DOHH2 (cell line): ENCODE data around the gene SSBP3.

Experiments used
- H3F3A ChIP-seq: fragments of 200-600 bp; sonication (generic), shearing (Covaris generic); 2 replicates; pipeline ENCODE4 v1.6.0; 2016; ENCODE audit warnings: antibody characterized with exemption, mild to moderate bottlenecking; ENCODE audit not compliant: control insufficient read depth, insufficient read depth
- H3K27ac ChIP-seq: fragments of 200-600 bp; sonication (generic); 2 replicates; pipeline ENCODE4 v1.5.1; 2014; ENCODE audit warnings: low read depth, mild to moderate bottlenecking, low read length, moderate library complexity
- H3K27me3 ChIP-seq: fragments of 200-600 bp; sonication (generic); 2 replicates; pipeline ENCODE4 v1.6.1; 2014; ENCODE audit warnings: mild to moderate bottlenecking, low read length, mixed read lengths; ENCODE audit not compliant: control insufficient read depth
- H3K36me3 ChIP-seq: fragments of 200-600 bp; sonication (generic); 2 replicates; pipeline ENCODE4 v1.6.1; 2014; ENCODE audit warnings: mild to moderate bottlenecking, low read length, moderate library complexity, mixed read lengths; ENCODE audit not compliant: control insufficient read depth
- H3K4me1 ChIP-seq: fragments of 200-600 bp; sonication (generic); 2 replicates; pipeline ENCODE4 v1.6.1; 2014; ENCODE audit warnings: mild to moderate bottlenecking, low read length, mixed read lengths; ENCODE audit not compliant: control insufficient read depth
- H3K4me2 ChIP-seq: fragments of 200-600 bp; sonication (generic); 2 replicates; pipeline ENCODE4 v1.6.0; 2014; ENCODE audit warnings: mild to moderate bottlenecking, low read length, moderate library complexity
- H3K4me3 ChIP-seq: fragments of 200-600 bp; sonication (generic); 2 replicates; pipeline ENCODE4 v1.5.1; 2014; ENCODE audit warnings: mild to moderate bottlenecking, low read length, mixed read lengths
- H3K79me2 ChIP-seq: fragments of 200-600 bp; sonication (generic); 2 replicates; pipeline ENCODE4 v1.6.1; 2014; ENCODE audit warnings: mild to moderate bottlenecking, low read length, mixed read lengths; ENCODE audit not compliant: control insufficient read depth
- H3K9me2 ChIP-seq: fragments of 200-600 bp; sonication (generic); replicated peaks from 2 replicates; pipeline ENCODE4 v1.6.1; 2014; ENCODE audit warnings: mild to moderate bottlenecking, low read length, mixed read lengths; ENCODE audit not compliant: control insufficient read depth
- H3K9me3 ChIP-seq: fragments of 200-600 bp; sonication (generic); 2 replicates; pipeline ENCODE4 v1.6.1; 2014; ENCODE audit warnings: antibody characterized with exemption, low read length, mixed read lengths; ENCODE audit not compliant: control insufficient read depth, insufficient read depth
- H4K20me1 ChIP-seq: fragments of 200-600 bp; sonication (generic); 2 replicates; pipeline ENCODE4 v1.6.0; 2014; ENCODE audit warnings: low read depth, mild to moderate bottlenecking, antibody characterized with exemption, low read length, moderate library complexity; ENCODE audit not compliant: control insufficient read depth, insufficient read depth
- EZH2phosphoT487 ChIP-seq: fragments of 200-600 bp; sonication (generic); IDR thresholded peaks from 2 replicates; pipeline ENCODE4 v1.6.1; 2017; ENCODE audit warnings: borderline replicate concordance, mild to moderate bottlenecking, antibody characterized with exemption, low read length, moderate library complexity, mixed read lengths
- TF ChIP-seq, protein P1 (sequence below): fragments of 200-600 bp; sonication (generic); IDR thresholded peaks from one replicate; pipeline ENCODE4 v1.5.1; 2014; ENCODE audit warnings: antibody characterized with exemption, mild to moderate bottlenecking, low read depth, low read length; ENCODE audit not compliant: poor library complexity, severe bottlenecking

The SSBP3 gene

DNA sequence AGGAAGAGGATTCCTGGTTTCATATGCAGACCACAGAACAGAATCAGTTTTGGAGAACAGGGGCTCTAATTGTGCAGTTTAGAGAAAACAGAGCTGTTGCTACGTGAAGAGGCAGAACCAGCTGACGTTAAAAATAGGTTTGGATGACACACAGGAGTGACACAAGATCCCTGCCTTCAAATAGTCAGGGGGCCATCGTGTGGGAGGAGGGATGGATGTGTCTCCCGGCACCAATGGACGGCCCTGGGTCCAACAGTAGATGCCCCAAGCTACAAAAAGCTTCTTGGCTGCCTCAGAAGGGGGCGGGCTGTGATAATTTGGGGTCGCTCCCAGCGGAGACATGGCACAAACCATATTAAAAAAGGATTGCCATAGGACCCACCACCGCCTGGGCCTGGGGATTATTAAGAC is 118.4 kb downstream of the SSBP3 start:
- Histone ChIP-seq H3K4me3 (no peak overlapping the region), H3K9me2 (no peaks in the 10 kb centered on the region), H3K9me3 (no peaks in the 10 kb centered on the region), H4K20me1 (no peaks in the 10 kb centered on the region; the same call in 1 of the 2 replicates), H3K4me1 (peaks cover 6% of the 10 kb centered on the region), H3F3A (no peaks in the 10 kb centered on the region), H3K79me2 (no peaks in the 10 kb centered on the region), H3K27me3 (no peaks in the 10 kb centered on the region), H3K27ac (no peak overlapping the region), H3K4me2 (no peak overlapping the region), H3K36me3 (no peaks in the 10 kb centered on the region)
- TF ChIP-seq, protein P1, sequence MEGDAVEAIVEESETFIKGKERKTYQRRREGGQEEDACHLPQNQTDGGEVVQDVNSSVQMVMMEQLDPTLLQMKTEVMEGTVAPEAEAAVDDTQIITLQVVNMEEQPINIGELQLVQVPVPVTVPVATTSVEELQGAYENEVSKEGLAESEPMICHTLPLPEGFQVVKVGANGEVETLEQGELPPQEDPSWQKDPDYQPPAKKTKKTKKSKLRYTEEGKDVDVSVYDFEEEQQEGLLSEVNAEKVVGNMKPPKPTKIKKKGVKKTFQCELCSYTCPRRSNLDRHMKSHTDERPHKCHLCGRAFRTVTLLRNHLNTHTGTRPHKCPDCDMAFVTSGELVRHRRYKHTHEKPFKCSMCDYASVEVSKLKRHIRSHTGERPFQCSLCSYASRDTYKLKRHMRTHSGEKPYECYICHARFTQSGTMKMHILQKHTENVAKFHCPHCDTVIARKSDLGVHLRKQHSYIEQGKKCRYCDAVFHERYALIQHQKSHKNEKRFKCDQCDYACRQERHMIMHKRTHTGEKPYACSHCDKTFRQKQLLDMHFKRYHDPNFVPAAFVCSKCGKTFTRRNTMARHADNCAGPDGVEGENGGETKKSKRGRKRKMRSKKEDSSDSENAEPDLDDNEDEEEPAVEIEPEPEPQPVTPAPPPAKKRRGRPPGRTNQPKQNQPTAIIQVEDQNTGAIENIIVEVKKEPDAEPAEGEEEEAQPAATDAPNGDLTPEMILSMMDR, result no peak
- no peak for TF ChIP-seq EZH2phosphoT487

DNA sequence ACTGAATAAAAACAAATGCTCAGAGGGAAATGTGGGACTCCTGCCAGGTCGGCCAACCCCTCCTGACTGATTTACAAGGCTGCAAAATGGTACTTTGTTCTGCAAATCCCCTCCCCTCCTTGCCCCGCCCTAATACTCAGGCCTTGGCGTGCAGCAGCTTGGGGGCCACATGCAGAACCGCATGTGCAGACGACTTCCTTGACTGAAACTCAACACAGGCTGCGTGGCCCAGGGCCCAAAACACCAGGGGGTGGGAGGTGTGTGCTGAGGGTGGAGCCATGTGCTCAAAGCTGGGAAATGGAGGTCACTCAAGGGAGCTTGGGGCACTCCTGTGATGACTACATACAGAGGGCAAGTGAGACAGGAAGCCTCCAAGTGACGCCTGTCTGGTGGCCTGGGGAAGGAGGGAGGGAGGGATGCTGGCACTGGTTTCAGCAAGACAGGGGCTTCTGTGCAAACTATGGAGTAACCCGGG is 119.0 kb downstream of the SSBP3 start:
- H3K79me2 ChIP-seq, result no peaks in the 10 kb centered on the region
- H3K27me3 ChIP-seq, result no peaks in the 10 kb centered on the region
- H3K27ac ChIP-seq, result no peak overlapping the region
- H3K9me2 ChIP-seq, result no peaks in the 10 kb centered on the region
- H4K20me1 ChIP-seq, result no peaks in the 10 kb centered on the region; the same call in 1 of the 2 replicates
- H3K4me3 ChIP-seq, result no peak overlapping the region
- no peak overlapping the region for H3K4me2 ChIP-seq
- TF ChIP-seq EZH2phosphoT487, result no peak
- TF ChIP-seq, protein P1, result no peak
- no peaks in the 10 kb centered on the region for H3K36me3 ChIP-seq
- peaks cover 6% of the 10 kb centered on the region for H3K4me1 ChIP-seq
- no peaks in the 10 kb centered on the region for H3K9me3 ChIP-seq
- no peaks in the 10 kb centered on the region for H3F3A ChIP-seq

DNA sequence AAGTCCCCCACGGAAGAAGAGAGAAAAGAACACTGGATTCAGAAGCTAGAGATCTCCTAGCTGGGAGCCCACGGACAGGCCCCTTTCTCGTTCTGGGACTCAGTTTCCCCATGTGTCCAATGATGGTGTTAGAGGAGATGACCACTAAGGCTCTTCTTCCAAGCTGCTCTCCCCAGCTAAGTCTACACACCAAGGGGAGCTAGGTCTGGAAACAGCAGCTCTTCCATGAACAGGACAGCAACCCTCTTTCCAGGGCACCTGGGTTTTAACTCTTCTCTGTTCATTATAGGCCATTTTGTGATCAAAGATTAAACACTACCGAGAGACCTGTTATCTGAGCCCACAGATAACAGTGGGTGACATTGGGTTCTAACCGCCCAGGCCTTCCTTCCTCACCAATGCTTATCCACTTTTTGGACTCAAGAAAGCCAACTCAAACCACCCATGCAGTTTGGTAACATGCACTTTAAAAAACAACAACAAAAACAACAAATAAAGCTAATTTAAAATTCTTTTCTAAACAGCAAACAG is 120.3 kb downstream of the SSBP3 start:
- TF ChIP-seq EZH2phosphoT487, result no peak
- TF ChIP-seq, protein P1, result no peak
- Histone ChIP-seq H3K9me3 (no peaks in the 10 kb centered on the region), H3K79me2 (no peaks in the 10 kb centered on the region), H3F3A (no peaks in the 10 kb centered on the region), H3K27me3 (no peaks in the 10 kb centered on the region), H3K4me2 (no peak overlapping the region), H3K4me1 (peaks cover 6% of the 10 kb centered on the region), H3K27ac (no peak overlapping the region), H3K4me3 (no peak overlapping the region), H3K9me2 (no peaks in the 10 kb centered on the region), H4K20me1 (no peaks in the 10 kb centered on the region), H3K36me3 (no peaks in the 10 kb centered on the region)
